PC-3 (cell line): ENCODE measurements around the gene CACNA1C. TPM values are rescaled to one million over a fixed set of nuclear protein-coding genes. Genes with fewer than 3 reads are reported as not detected.

Experiments used
- ATAC-seq: fragments of 200-7000 bp; cut with Tn5 transposase; 2 replicates; pipeline ENCODE4 v1.9.1; 2020; ENCODE audit warnings: mild to moderate bottlenecking, moderate library complexity
- BruUV-seq: library from RNA; stranded (reverse); fragments of 400-500 nt; replicated peaks from 2 replicates; lab custom pipeline; 2021; lab: Mats Ljungman, UMichigan
- CTCF ChIA-PET: fragments of 300-600 bp; sonication (Branson Sonifier 250); formaldehyde crosslinking; loops from one replicate; lab custom pipeline; 2022; ENCODE audit warnings: antibody characterized with exemption; lab: Charles Lee
- POLR2A ChIA-PET: fragments of 300-600 bp; sonication (Branson Sonifier 250); formaldehyde crosslinking; loops from one replicate; lab custom pipeline; 2022; ENCODE audit warnings: antibody characterized with exemption; ENCODE audit not compliant: unreplicated experiment; lab: Charles Lee
- DNase-seq: peaks from one replicate; pipeline ENCODE4 v3.0.0-alpha.2; 2015
- H2AFZ ChIP-seq: fragments of 300-600 bp; sonication (generic); 2 replicates; pipeline ENCODE4 v1.6.0; 2016; ENCODE audit warnings: antibody characterized with exemption, low read length
- H3F3A ChIP-seq: fragments of 300-600 bp; sonication (generic); one replicate; pipeline ENCODE4 v1.6.0; 2017; ENCODE audit warnings: antibody characterized with exemption, low read length, control low read depth, mild to moderate bottlenecking; ENCODE audit not compliant: unreplicated experiment
- H3K27ac ChIP-seq: fragments of 300-600 bp; sonication (generic); 2 replicates; pipeline ENCODE4 v1.5.1; 2016; ENCODE audit warnings: mild to moderate bottlenecking, low read length
- H3K27me3 ChIP-seq: fragments of 300-600 bp; sonication (generic); 2 replicates; pipeline ENCODE4 v1.6.1; 2016; ENCODE audit warnings: low read length, mixed read lengths
- H3K36me3 ChIP-seq: fragments of 300-600 bp; sonication (generic); 2 replicates; pipeline ENCODE4 v1.6.1; 2016; ENCODE audit warnings: low read depth, mixed run types, low read length, mixed read lengths
- H3K4me1 ChIP-seq: fragments of 300-600 bp; sonication (generic); 2 replicates; pipeline ENCODE4 v1.5.1; 2016; ENCODE audit warnings: low read length; ENCODE audit not compliant: insufficient read depth
- H3K4me2 ChIP-seq: fragments of 300-600 bp; sonication (generic); 2 replicates; pipeline ENCODE4 v1.6.0; 2016; ENCODE audit warnings: low read length
- H3K4me3 ChIP-seq: fragments of 300-600 bp; sonication (generic); 2 replicates; pipeline ENCODE4 v1.5.1; 2016; ENCODE audit warnings: mild to moderate bottlenecking, low read length, mixed read lengths
- H3K79me2 ChIP-seq: fragments of 300-600 bp; sonication (generic); 2 replicates; pipeline ENCODE4 v1.6.1; 2017; ENCODE audit warnings: low read length, mixed read lengths
- H3K9ac ChIP-seq: fragments of 300-600 bp; sonication (generic); 2 replicates; pipeline ENCODE4 v1.6.0; 2016; ENCODE audit warnings: mild to moderate bottlenecking, low read length
- H3K9me2 ChIP-seq: fragments of 300-600 bp; sonication (generic); replicated peaks from 2 replicates; pipeline ENCODE4 v1.6.1; 2016; ENCODE audit warnings: mixed run types, low read length, mixed read lengths
- H3K9me3 ChIP-seq: fragments of 300-600 bp; sonication (generic); 2 replicates; pipeline ENCODE4 v1.6.1; 2016; ENCODE audit warnings: low read length, mixed read lengths
- H4K20me1 ChIP-seq: fragments of 300-600 bp; sonication (generic); 2 replicates; pipeline ENCODE4 v1.6.1; 2016; ENCODE audit warnings: low read length, mixed read lengths
- CTCF ChIP-seq: fragments of 300-600 bp; sonication (generic); conservative IDR thresholded peaks from 2 replicates; pipeline ENCODE4 v1.5.1; 2017; ENCODE audit warnings: antibody characterized with exemption, low read depth, mild to moderate bottlenecking, low read length
- EZH2 ChIP-seq: fragments of 300-600 bp; sonication (generic); IDR thresholded peaks from one replicate; pipeline ENCODE4 v1.6.1; 2017; ENCODE audit warnings: antibody characterized with exemption, mild to moderate bottlenecking, low read length; ENCODE audit not compliant: unreplicated experiment
- EZH2phosphoT487 ChIP-seq: fragments of 300-600 bp; sonication (generic); IDR thresholded peaks from 2 replicates; pipeline ENCODE4 v1.6.1; 2018; ENCODE audit warnings: mild to moderate bottlenecking, antibody characterized with exemption, low read length, borderline replicate concordance
- intact Hi-C: fragments of 100-400 bp; cut with micrococcal nuclease; formaldehyde crosslinking; loops from 2 replicates; pipeline ENCODE4 v1.9.0; 2023
- total RNA-seq: library from RNA; depleted of rRNA; stranded (reverse); fragments of >200 nt; gene quantifications from 2 replicates; pipeline ENCODE4 v1.2.3, GENCODE V29; 2014

The CACNA1C gene
- total RNA-seq, 1 experiment from 2014 or later: not detected

DNA sequence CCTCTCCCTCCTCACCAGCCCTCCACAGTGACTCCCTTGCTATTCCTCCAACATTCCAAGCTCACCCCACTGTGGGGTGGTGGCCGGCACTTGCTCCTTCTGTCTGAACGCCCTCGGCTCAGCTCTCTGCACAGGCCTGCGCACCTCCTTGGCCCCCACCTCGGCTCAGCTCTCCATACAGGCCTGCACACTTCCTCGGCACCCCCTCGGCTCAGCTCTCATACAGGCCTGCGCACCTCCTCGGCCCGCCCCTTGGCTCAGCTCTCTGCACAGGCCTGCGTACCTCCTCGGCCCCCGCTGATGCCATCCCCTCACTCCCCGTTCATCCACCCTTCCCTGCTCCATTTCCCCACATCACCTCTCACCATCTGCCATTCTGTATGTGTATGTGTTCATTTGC is 409.3 kb downstream of the CACNA1C start:
- ChIA-PET CTCF (no interaction called here), POLR2A (no interaction called here)
- Histone ChIP-seq H3F3A (no peaks in the 10 kb centered on the region), H3K36me3 (no peaks in the 10 kb centered on the region), H3K9ac (no peak overlapping the region), H3K27ac (no peak overlapping the region), H3K79me2 (no peaks in the 10 kb centered on the region), H3K4me3 (no peak overlapping the region), H3K4me2 (no peak overlapping the region), H3K9me3 (no peaks in the 10 kb centered on the region), H3K4me1 (no peaks in the 10 kb centered on the region), H4K20me1 (no peaks in the 10 kb centered on the region), H3K27me3 (peaks cover 79% of the 10 kb centered on the region), H3K9me2 (no peaks in the 10 kb centered on the region), H2AFZ (no peak overlapping the region)
- no TSS peak for BruUV-seq
- no peak for TF ChIP-seq CTCF
- no peak for TF ChIP-seq EZH2phosphoT487
- TF ChIP-seq EZH2: no peak
- ATAC-seq (no peak), DNase-seq (no peak)
- intact Hi-C loops: no loop called here

DNA sequence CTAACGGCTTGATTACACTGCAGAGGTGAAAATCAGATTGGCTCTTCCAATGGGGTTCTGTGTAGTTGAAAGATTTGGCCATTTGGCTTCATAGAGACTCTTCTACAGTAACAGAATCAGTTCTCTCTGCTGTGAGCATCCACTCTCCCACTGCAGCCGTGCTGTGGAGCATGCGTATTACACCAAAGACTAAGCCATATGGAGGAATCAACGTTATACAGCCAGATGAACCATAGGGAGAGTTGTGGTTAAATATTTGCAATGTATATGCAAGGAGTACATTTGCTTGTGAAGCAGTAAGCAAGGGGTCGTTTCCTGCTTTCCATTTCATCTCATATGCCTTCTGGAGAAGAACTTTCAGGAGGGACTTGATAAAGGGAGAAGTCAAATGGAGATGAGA is 410.9 kb downstream of the CACNA1C start:
- Histone ChIP-seq H3K9me3 (no peaks in the 10 kb centered on the region), H3F3A (no peaks in the 10 kb centered on the region), H3K27me3 (peaks cover 84% of the 10 kb centered on the region), H3K4me2 (no peak overlapping the region), H3K4me1 (no peaks in the 10 kb centered on the region), H3K79me2 (no peaks in the 10 kb centered on the region), H2AFZ (no peak overlapping the region), H3K9me2 (no peaks in the 10 kb centered on the region), H3K36me3 (no peaks in the 10 kb centered on the region), H4K20me1 (no peaks in the 10 kb centered on the region), H3K4me3 (no peak overlapping the region), H3K27ac (no peak overlapping the region), H3K9ac (no peak overlapping the region)
- BruUV-seq: no TSS peak
- DNase-seq: no peak
- no peak for ATAC-seq
- intact Hi-C loops: no loop called here
- no peak for TF ChIP-seq EZH2phosphoT487
- TF ChIP-seq CTCF: no peak
- TF ChIP-seq EZH2: no peak
- CTCF ChIA-PET: no interaction called here
- POLR2A ChIA-PET: no interaction called here

- H3K27ac ChIP-seq: no peak overlapping the region
- TF ChIP-seq EZH2phosphoT487: no peak
- no peak for TF ChIP-seq CTCF
- no peak for TF ChIP-seq EZH2
- peaks cover 80% of the 10 kb centered on the region for H3K27me3 ChIP-seq
- H3K9ac ChIP-seq: no peak overlapping the region
- no peaks in the 10 kb centered on the region for H3K9me2 ChIP-seq
- no TSS peak for BruUV-seq
- no peaks in the 10 kb centered on the region for H3K36me3 ChIP-seq
- no peak overlapping the region for H3K4me3 ChIP-seq
- ChIA-PET POLR2A (no interaction called here), CTCF (no interaction called here)
- no peaks in the 10 kb centered on the region for H3K4me1 ChIP-seq
- no peak overlapping the region for H3K4me2 ChIP-seq
- H3K9me3 ChIP-seq: no peaks in the 10 kb centered on the region
- H2AFZ ChIP-seq: no peak overlapping the region
- intact Hi-C loops: no loop called here
- DNase-seq (no peak), ATAC-seq (no peak)
- H3K79me2 ChIP-seq: no peaks in the 10 kb centered on the region
- H3F3A ChIP-seq: no peaks in the 10 kb centered on the region
- H4K20me1 ChIP-seq: no peaks in the 10 kb centered on the region
Observed at GRCh38 chr12:2465681-2466080, 412.9 kb downstream of the CACNA1C start.
